GM23248 (cell line): ENCODE data around the gene KIF26A. TPM values are rescaled to one million over a fixed set of nuclear protein-coding genes. Genes with fewer than 3 reads are reported as not detected.

Source experiments
- DNase-seq: peaks from one replicate; pipeline ENCODE4 v3.0.0-alpha.2; 2015
- H2AFZ ChIP-seq: fragments of 200-600 bp; sonication (generic); 2 replicates; pipeline ENCODE4 v1.6.1; 2016; ENCODE audit warnings: antibody characterized with exemption
- H3F3A ChIP-seq: fragments of 200-600 bp; sonication (generic); 2 replicates; pipeline ENCODE4 v1.6.1; 2016; ENCODE audit warnings: mild to moderate bottlenecking, antibody characterized with exemption, mixed run types; ENCODE audit not compliant: insufficient read depth
- H3K27ac ChIP-seq: fragments of 200-600 bp; sonication (generic); 2 replicates; pipeline ENCODE4 v1.5.1; 2016; ENCODE audit warnings: mild to moderate bottlenecking
- H3K27me3 ChIP-seq: fragments of 200-600 bp; sonication (generic); replicated peaks from 2 replicates; pipeline ENCODE4 v1.6.1; 2016; ENCODE audit warnings: mild to moderate bottlenecking; ENCODE audit not compliant: insufficient read depth
- H3K36me3 ChIP-seq: fragments of 200-600 bp; sonication (generic); 2 replicates; pipeline ENCODE4 v1.6.1; 2016; ENCODE audit warnings: low read depth, mild to moderate bottlenecking
- H3K4me1 ChIP-seq: fragments of 200-600 bp; sonication (generic); 2 replicates; pipeline ENCODE4 v1.6.1; 2016; ENCODE audit warnings: mild to moderate bottlenecking; ENCODE audit not compliant: insufficient read depth
- H3K4me2 ChIP-seq: fragments of 200-600 bp; sonication (generic); one replicate; pipeline ENCODE4 v1.6.1; 2016; ENCODE audit warnings: mild to moderate bottlenecking; ENCODE audit not compliant: unreplicated experiment
- H3K4me3 ChIP-seq: fragments of 200-600 bp; sonication (generic); 2 replicates; pipeline ENCODE4 v1.5.1; 2016; ENCODE audit warnings: mild to moderate bottlenecking
- H3K79me2 ChIP-seq: fragments of 200-600 bp; sonication (generic); 2 replicates; pipeline ENCODE4 v1.6.1; 2016; ENCODE audit warnings: mild to moderate bottlenecking; ENCODE audit not compliant: insufficient read depth
- H3K9ac ChIP-seq: fragments of 200-600 bp; sonication (generic); 2 replicates; pipeline ENCODE4 v1.6.1; 2016; ENCODE audit warnings: mild to moderate bottlenecking
- H3K9me2 ChIP-seq: fragments of 200-600 bp; sonication (generic); 2 replicates; pipeline ENCODE4 v1.6.1; 2016; ENCODE audit warnings: mixed run types, mild to moderate bottlenecking, moderate library complexity; ENCODE audit not compliant: insufficient read depth
- H3K9me3 ChIP-seq: fragments of 200-600 bp; sonication (generic); one replicate; pipeline ENCODE4 v1.6.1; 2017; ENCODE audit warnings: low read depth
- H4K20me1 ChIP-seq: fragments of 200-600 bp; sonication (generic); 2 replicates; pipeline ENCODE4 v1.6.0; 2016; ENCODE audit not compliant: insufficient read depth
- EZH2 ChIP-seq: fragments of 200-600 bp; sonication (generic); IDR thresholded peaks from 2 replicates; pipeline ENCODE4 v1.6.1; 2018; ENCODE audit warnings: antibody characterized with exemption, mild to moderate bottlenecking; ENCODE audit not compliant: insufficient read depth, poor library complexity, severe bottlenecking
- EZH2phosphoT487 ChIP-seq: fragments of 200-600 bp; sonication (generic); IDR thresholded peaks from 2 replicates; pipeline ENCODE4 v1.6.1; 2018; ENCODE audit warnings: antibody characterized with exemption, moderate library complexity, mild to moderate bottlenecking, low read depth; ENCODE audit not compliant: insufficient read depth
- WGBS, 2 experiments: methylation state at CpG; one replicate each; pipeline ENCODE4 v1.1.6; 2015 to 2017; ENCODE audit warnings: low lambda C conversion rate in 2 of 2, low coverage in 1 of 2; ENCODE audit errors: missing lambda C conversion rate in 2 of 2; 5-methylcytosine and 5-hydroxymethylcytosine counted together
- in situ Hi-C: fragments of 300-500 bp; cut with MboI; formaldehyde crosslinking; loops from 2 replicates; pipeline ENCODE4 v1.15.0; 2020
- polyA plus RNA-seq: library from polyadenylated mRNA; unstranded; fragments of >200 nt; fragmentation: Nextera tagmentation; extraction: Ambion mirVana; gene quantifications from 2 replicates; pipeline ENCODE4 v1.2.1, GENCODE V29; 2016
- total RNA-seq: library from RNA; depleted of rRNA; stranded (reverse); fragments of >200 nt; shearing (Covaris generic); gene quantifications from 2 replicates; pipeline ENCODE4 v1.2.3, GENCODE V29; 2014

The KIF26A gene
- total and polyA plus RNA-seq, 2 experiments from 2014 or later = not detected

GRCh38 chr14:104194016-104194415 is 55.6 kb downstream of the KIF26A start:
- H4K20me1 ChIP-seq = no peaks in the 10 kb centered on the region
- no peak overlapping the region for H2AFZ ChIP-seq
- no peak overlapping the region for H3K4me2 ChIP-seq
- H3K79me2 ChIP-seq = no peaks in the 10 kb centered on the region
- H3K9ac ChIP-seq = no peak overlapping the region
- H3K36me3 ChIP-seq = no peaks in the 10 kb centered on the region
- H3K27ac ChIP-seq = no peak overlapping the region
- no peak for DNase-seq
- no peaks in the 10 kb centered on the region for H3K9me3 ChIP-seq
- H3K4me3 ChIP-seq = no peak overlapping the region
- no peaks in the 10 kb centered on the region for H3K9me2 ChIP-seq
- H3K4me1 ChIP-seq = no peaks in the 10 kb centered on the region
- 72% methylated on average over 14 of the region's 14 CpGs for WGBS, 2 experiments
- in situ Hi-C loops = no loop called here
- H3F3A ChIP-seq = no peaks in the 10 kb centered on the region
- TF ChIP-seq EZH2 (no peak), EZH2phosphoT487 (no peak)
- no peaks in the 10 kb centered on the region for H3K27me3 ChIP-seq

DNA sequence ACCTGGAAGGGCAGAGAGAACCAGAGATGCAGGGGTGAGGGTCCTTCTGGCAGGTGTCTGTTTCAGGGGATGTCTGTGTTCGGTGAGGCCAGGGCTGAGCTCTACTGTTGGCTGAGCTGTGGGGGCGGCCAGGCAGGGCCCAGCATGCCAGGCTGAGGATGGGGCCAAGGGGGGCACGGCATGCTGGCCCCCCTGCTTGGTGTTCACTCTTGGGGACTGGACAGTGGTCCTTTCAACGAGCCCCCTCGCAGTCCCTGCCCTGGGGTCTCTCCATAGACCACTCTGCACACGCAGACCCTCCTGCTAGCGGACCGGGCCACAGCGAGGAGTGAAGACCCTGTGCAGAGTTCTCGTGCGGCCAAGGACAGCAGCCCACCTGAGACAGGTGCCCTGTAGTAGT is 56.3 kb downstream of the KIF26A start:
- Histone ChIP-seq H3K36me3 (no peaks in the 10 kb centered on the region), H3K79me2 (no peaks in the 10 kb centered on the region), H3K27ac (no peak overlapping the region), H4K20me1 (no peaks in the 10 kb centered on the region), H2AFZ (no peak overlapping the region), H3K9me3 (no peaks in the 10 kb centered on the region), H3F3A (no peaks in the 10 kb centered on the region), H3K4me1 (no peaks in the 10 kb centered on the region), H3K27me3 (no peaks in the 10 kb centered on the region), H3K4me3 (no peak overlapping the region), H3K9ac (no peak overlapping the region), H3K9me2 (no peaks in the 10 kb centered on the region), H3K4me2 (no peak overlapping the region)
- WGBS, 2 experiments = 64 to 76% methylated on average over 8 to 9 of the region's 11 CpGs
- TF ChIP-seq EZH2 (no peak), EZH2phosphoT487 (no peak)
- in situ Hi-C loops = no loop called here
- no peak for DNase-seq

- in situ Hi-C loops = no loop called here
- H3K27ac ChIP-seq = no peak overlapping the region
- H3K4me3 ChIP-seq = no peak overlapping the region
- no peak overlapping the region for H3K4me2 ChIP-seq
- no peak for DNase-seq
- H3K36me3 ChIP-seq = no peaks in the 10 kb centered on the region
- no peak overlapping the region for H2AFZ ChIP-seq
- no peaks in the 10 kb centered on the region for H4K20me1 ChIP-seq
- no peaks in the 10 kb centered on the region for H3K79me2 ChIP-seq
- 58 to 68% methylated on average over 16 of the region's 16 CpGs for WGBS, 2 experiments
- H3K9ac ChIP-seq = no peak overlapping the region
- H3F3A ChIP-seq = no peaks in the 10 kb centered on the region
- no peaks in the 10 kb centered on the region for H3K9me2 ChIP-seq
- H3K27me3 ChIP-seq = no peaks in the 10 kb centered on the region
- no peaks in the 10 kb centered on the region for H3K4me1 ChIP-seq
- no peaks in the 10 kb centered on the region for H3K9me3 ChIP-seq
- TF ChIP-seq EZH2phosphoT487 (no peak), EZH2 (no peak)
Measured at GRCh38 chr14:104195361-104195760, 57.0 kb downstream of the KIF26A start.

GRCh38 chr14:104195878-104196277 is 57.5 kb downstream of the KIF26A start:
- Histone ChIP-seq H3K9me3 (no peaks in the 10 kb centered on the region), H3K4me1 (no peaks in the 10 kb centered on the region), H3K36me3 (no peaks in the 10 kb centered on the region), H3K9me2 (no peaks in the 10 kb centered on the region), H3K79me2 (no peaks in the 10 kb centered on the region), H2AFZ (no peak overlapping the region), H3F3A (no peaks in the 10 kb centered on the region), H3K4me3 (no peak overlapping the region), H3K27me3 (no peaks in the 10 kb centered on the region), H4K20me1 (no peaks in the 10 kb centered on the region), H3K9ac (no peak overlapping the region), H3K4me2 (no peak overlapping the region), H3K27ac (no peak overlapping the region)
- no peak for DNase-seq
- in situ Hi-C loops = no loop called here
- 1 to 3% methylated on average over 17 of the region's 17 CpGs for WGBS, 2 experiments
- TF ChIP-seq EZH2 (no peak), EZH2phosphoT487 (no peak)

DNA sequence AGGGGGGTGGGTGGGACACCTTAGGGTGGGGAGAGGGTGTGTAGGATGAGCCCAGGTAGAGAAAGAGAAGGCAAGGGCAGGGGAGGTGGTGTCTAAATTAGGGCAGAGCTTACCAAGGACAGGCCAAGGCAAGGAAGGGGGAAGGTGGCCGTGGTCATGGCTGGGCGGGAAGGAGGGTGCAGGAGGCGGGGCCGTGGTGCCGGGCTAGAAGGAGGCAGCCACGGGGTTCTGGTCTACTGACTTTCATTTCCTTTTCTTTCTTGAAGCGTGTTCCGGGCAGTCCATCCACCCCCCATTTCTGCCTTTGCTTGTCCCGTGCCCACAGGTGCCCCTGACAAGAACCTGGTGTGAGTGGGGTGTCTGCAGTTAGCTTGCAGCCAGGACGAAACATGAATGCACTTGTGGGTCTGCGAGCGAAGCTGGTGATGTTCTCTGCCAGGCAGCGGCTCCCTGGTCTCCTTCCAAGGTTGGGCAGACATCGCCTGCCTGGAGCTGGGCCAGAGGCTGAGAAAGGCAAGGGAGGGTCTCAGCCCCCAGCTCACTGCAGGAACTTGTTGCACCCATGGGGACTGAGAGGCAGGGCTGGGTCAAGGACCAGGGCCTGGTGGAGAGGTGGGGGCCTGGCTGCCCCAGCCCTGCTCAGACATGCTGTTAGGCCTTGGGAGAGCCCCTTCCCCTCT is 58.2 kb downstream of the KIF26A start:
- Histone ChIP-seq H3K4me1 (no peaks in the 10 kb centered on the region), H3K27me3 (no peaks in the 10 kb centered on the region), H3K36me3 (no peaks in the 10 kb centered on the region), H4K20me1 (no peaks in the 10 kb centered on the region), H3K27ac (no peak overlapping the region), H3K9me3 (no peaks in the 10 kb centered on the region), H2AFZ (no peak overlapping the region), H3K9ac (no peak overlapping the region), H3K4me2 (no peak overlapping the region), H3K9me2 (no peaks in the 10 kb centered on the region), H3K79me2 (no peaks in the 10 kb centered on the region), H3F3A (no peaks in the 10 kb centered on the region), H3K4me3 (no peak overlapping the region)
- in situ Hi-C loops = no loop called here
- TF ChIP-seq EZH2phosphoT487 = no peak
- WGBS, 2 experiments = 29 to 31% methylated on average over 13 to 14 of the region's 14 CpGs
- no peak for DNase-seq
